HepG2 (cell line): ENCODE results near the gene CIAO2B. TPM values are rescaled to one million over a fixed set of nuclear protein-coding genes. Genes with fewer than 3 reads are reported as not detected.

Experiments
- CAMTA2 ChIP-seq: sonication (generic); formaldehyde crosslinking; IDR thresholded peaks from 2 replicates; pipeline ENCODE4 v1.4.0; 2020; ENCODE audit warnings: mild to moderate bottlenecking, missing genetic modification reagents, borderline replicate concordance
- EEA1 ChIP-seq: sonication (generic); formaldehyde crosslinking; IDR thresholded peaks from 2 replicates; pipeline ENCODE4 v1.5.1; 2020; ENCODE audit warnings: mild to moderate bottlenecking, missing genetic modification reagents, borderline replicate concordance
- ESRRA ChIP-seq: sonication (generic); formaldehyde crosslinking; IDR thresholded peaks from 2 replicates; pipeline ENCODE4 v1.5.1; 2020; ENCODE audit warnings: mild to moderate bottlenecking, low read depth, missing genetic modification reagents
- GATAD2A ChIP-seq: IDR thresholded peaks from 2 replicates; pipeline ENCODE4 v1.6.1; 2016
- HIC2 ChIP-seq: sonication (generic); formaldehyde crosslinking; IDR thresholded peaks from 2 replicates; pipeline ENCODE4 v1.9.0; 2022; ENCODE audit warnings: low read depth, missing genetic modification reagents
- HNF1B ChIP-seq: sonication (generic); formaldehyde crosslinking; IDR thresholded peaks from 2 replicates; pipeline ENCODE4 v1.5.1; 2020; ENCODE audit warnings: mild to moderate bottlenecking, moderate library complexity, missing genetic modification reagents
- MIER3 ChIP-seq: IDR thresholded peaks from 2 replicates; pipeline ENCODE4 v1.6.1; 2016; ENCODE audit warnings: missing compliant biosample characterization, borderline replicate concordance
- MYC ChIP-seq: sonication (generic); formaldehyde crosslinking; IDR thresholded peaks from 2 replicates; pipeline ENCODE4 v1.9.0; 2021; ENCODE audit warnings: missing genetic modification reagents, borderline replicate concordance
- NR1H2 ChIP-seq: sonication (generic); formaldehyde crosslinking; IDR thresholded peaks from 2 replicates; pipeline ENCODE4 v1.8.1; 2022; ENCODE audit warnings: low read depth, missing genetic modification reagents, borderline replicate concordance
- SYNCRIP ChIP-seq: fragments of 200-400 bp; formaldehyde crosslinking; IDR thresholded peaks from 2 replicates; pipeline ENCODE4 v1.6.1; 2018; ENCODE audit warnings: mild to moderate bottlenecking, low read depth, low read length; ENCODE audit not compliant: insufficient read depth
- TOPORS ChIP-seq: sonication (generic); formaldehyde crosslinking; IDR thresholded peaks from 2 replicates; pipeline ENCODE4 v1.8.0; 2023; ENCODE audit warnings: mild to moderate bottlenecking, missing genetic modification reagents
- ZBTB3 ChIP-seq: sonication (generic); formaldehyde crosslinking; IDR thresholded peaks from 2 replicates; pipeline ENCODE4 v1.4.0; 2020; ENCODE audit warnings: low read depth, mild to moderate bottlenecking, moderate library complexity, missing genetic modification reagents, borderline replicate concordance
- ZNF17 ChIP-seq: sonication (generic); formaldehyde crosslinking; IDR thresholded peaks from 2 replicates; pipeline ENCODE4 v1.5.0; 2020; ENCODE audit warnings: mild to moderate bottlenecking, missing genetic modification reagents
- ZNF44 ChIP-seq: sonication (generic); formaldehyde crosslinking; IDR thresholded peaks from 2 replicates; pipeline ENCODE4 v1.5.1; 2020; ENCODE audit warnings: mild to moderate bottlenecking, missing genetic modification reagents
- ZNF513 ChIP-seq: sonication (generic); formaldehyde crosslinking; conservative IDR thresholded peaks from 2 replicates; pipeline ENCODE4 v1.5.0; 2020; ENCODE audit warnings: missing genetic modification reagents
- ZNF567 ChIP-seq: sonication (generic); formaldehyde crosslinking; IDR thresholded peaks from 2 replicates; pipeline ENCODE4 v1.8.1; 2023; ENCODE audit warnings: mild to moderate bottlenecking, missing genetic modification reagents, borderline replicate concordance
- ZNF724P ChIP-seq: sonication (generic); formaldehyde crosslinking; IDR thresholded peaks from 2 replicates; pipeline ENCODE4 v1.8.0; 2022; ENCODE audit warnings: missing genetic modification reagents, borderline replicate concordance
- ZNF770 ChIP-seq: sonication (generic); formaldehyde crosslinking; IDR thresholded peaks from 2 replicates; pipeline ENCODE4 v1.5.0; 2020; ENCODE audit warnings: mild to moderate bottlenecking, missing genetic modification reagents
- ZNF83 ChIP-seq: sonication (generic); formaldehyde crosslinking; IDR thresholded peaks from 2 replicates; pipeline ENCODE4 v1.4.0; 2020; ENCODE audit warnings: missing genetic modification reagents, mild to moderate bottlenecking, borderline replicate concordance
- ZNF850 ChIP-seq: sonication (generic); formaldehyde crosslinking; conservative IDR thresholded peaks from 2 replicates; pipeline ENCODE4 v1.9.0; 2021; ENCODE audit warnings: mild to moderate bottlenecking, missing genetic modification reagents
- polyA plus RNA-seq, 8 experiments: library from polyadenylated mRNA; depleted of rRNA in 3 of 8; stranded (reverse) in 7 of 8; unstranded in 1 of 8; fragments of >200 nt; fragmentation: Illumina TruSeq in 4 of 8; extraction: Trizol in 4 of 8; gene quantifications; 2 replicates each; pipeline versions ENCODE4 v1.2.1 to v1.2.3, GENCODE V29; 2011 to 2016; ENCODE audit warnings: low read depth in 4 of 8, missing spikeins in 1 of 8, mixed read lengths in 1 of 8; ENCODE audit not compliant: insufficient read depth in 1 of 8
- total RNA-seq, 5 experiments: library from RNA; depleted of rRNA; stranded (reverse); fragments of >200 nt; fragmentation: Illumina TruSeq; extraction: Trizol; gene quantifications; 2 replicates each; pipeline ENCODE4 v1.2.3, GENCODE V29; 2016; ENCODE audit warnings: low read depth in 1 of 5

Gene CIAO2B
- total and polyA plus RNA-seq, 2 of the 13 experiments (the other 11 are each of a cell fraction or from before 2014, with no cell fraction given): 157 to 293 TPM

- peak; percentile 99 for TF ChIP-seq HIC2 (CRISPR knock-in tag)
- TF ChIP-seq ZNF44 (CRISPR knock-in tag): peak; percentile 95; the same call in 1 of the 2 replicates
- no peak for TF ChIP-seq SYNCRIP
- peak; percentile 95 for TF ChIP-seq HNF1B
- no peak for TF ChIP-seq ZBTB3 (CRISPR knock-in tag)
- TF ChIP-seq ZNF83 (CRISPR knock-in tag): no peak
- no peak for TF ChIP-seq EEA1
- TF ChIP-seq ESRRA (CRISPR knock-in tag): 0 out of 2 replicates have a peak, but pooled peaks have one; percentile 30
- 0 out of 2 replicates have a peak, but pooled peaks have one; percentile 73 for TF ChIP-seq NR1H2
- peak; percentile 60; the same call in 1 of the 2 replicates for TF ChIP-seq MIER3 (CRISPR knock-in tag)
- peak; percentile 98 for TF ChIP-seq ZNF567 (CRISPR knock-in tag)
- TF ChIP-seq ZNF513 (CRISPR knock-in tag): no peak
- TF ChIP-seq ZNF850 (CRISPR knock-in tag): no peak
- TF ChIP-seq CAMTA2 (CRISPR knock-in tag): peak; percentile 75; the same call in 1 of the 2 replicates
- TF ChIP-seq MYC (CRISPR knock-in tag): peak; percentile 92
- TF ChIP-seq TOPORS (CRISPR knock-in tag): peak; percentile 92
- TF ChIP-seq GATAD2A (CRISPR knock-in tag): peak; percentile 84
- TF ChIP-seq ZNF770 (CRISPR knock-in tag): 0 out of 2 replicates have a peak, but pooled peaks have one; percentile 16
- TF ChIP-seq ZNF17: no peak
- TF ChIP-seq ZNF724P: 0 out of 2 replicates have a peak, but pooled peaks have one; percentile 75
These were observed 1.3 kb upstream of the CIAO2B start, which contains the start of gene CES2 (continued) for GRCh38 chr16:66935314-66936011.
